H1 (cell line): ENCODE results near the gene ADAMTS6. TPM values are rescaled to one million over a fixed set of nuclear protein-coding genes. Genes with fewer than 3 reads are reported as not detected.

Source experiments
- GABPA ChIP-seq: IDR thresholded peaks from 2 replicates; pipeline ENCODE4 v1.6.1; 2011; ENCODE audit warnings: mild to moderate bottlenecking, low read length, moderate library complexity, borderline replicate concordance; ENCODE audit not compliant: insufficient read depth
- GTF2F1 ChIP-seq: IDR thresholded peaks from 2 replicates; pipeline ENCODE4 v1.6.1; 2012; ENCODE audit warnings: low read depth, low read length, improper control_type of control experiment, borderline replicate concordance
- HDAC2 ChIP-seq, 2 experiments: fragments of 300-600 bp in 1 of 2; sonication (generic) in 1 of 2; IDR thresholded peaks; 2 replicates each; pipeline ENCODE4 v1.6.1; 2011 to 2012; ENCODE audit warnings: low read depth in 2 of 2, low read length in 2 of 2, mild to moderate bottlenecking in 2 of 2, moderate library complexity in 2 of 2, borderline replicate concordance in 1 of 2, inconsistent platforms in 1 of 2
- SP2 ChIP-seq: IDR thresholded peaks from 2 replicates; pipeline ENCODE4 v1.6.1; 2012; ENCODE audit warnings: mild to moderate bottlenecking, low read length, inconsistent platforms
- TCF12 ChIP-seq: IDR thresholded peaks from 2 replicates; pipeline ENCODE4 v1.6.1; 2011; ENCODE audit warnings: low read depth, mild to moderate bottlenecking, low read length
- polyA plus RNA-seq, 7 experiments: library from polyadenylated mRNA; depleted of rRNA in 3 of 7; stranded (reverse) in 5 of 7; unstranded in 2 of 7; fragments of >200 nt in 5 of 7; fragments of 200-250 nt in 2 of 7; gene quantifications; 1 replicate in 5 of 7; 2 replicates in 1 of 7; 4 replicates in 1 of 7; pipeline versions ENCODE4 v1.2.1 to v1.2.3, GENCODE V29; 2011 to 2013; ENCODE audit warnings: missing spikeins in 2 of 7, mixed read lengths in 2 of 7
- total RNA-seq: library from RNA; stranded (reverse); fragmentation: NEBNext Ultra II Directional; extraction: Animal tissue kit (Norgen Biotek cat#: 25700); gene quantifications from 2 replicates; pipeline ENCODE4 v1.2.1, GENCODE V29; 2021
- TF ChIP-seq, protein P1 (sequence below): fragments of 300-600 bp; sonication (generic); IDR thresholded peaks from 2 replicates; pipeline ENCODE4 v1.7.1; 2012; ENCODE audit warnings: low read length, moderate library complexity, mild to moderate bottlenecking, inconsistent platforms; ENCODE audit not compliant: insufficient replicate concordance
- TF ChIP-seq, protein P2 (sequence below): IDR thresholded peaks from 2 replicates; pipeline ENCODE4 v1.6.1; 2012; ENCODE audit warnings: inconsistent platforms
- TF ChIP-seq, protein P3 (sequence below): IDR thresholded peaks from 2 replicates; pipeline ENCODE4 v1.6.1; 2012; ENCODE audit warnings: low read length, inconsistent platforms

Gene ADAMTS6
- total and polyA plus RNA-seq, 2 of the 8 experiments (the other 6 are each of a cell fraction or from before 2014, with no cell fraction given), result 0.74 to 2.4 TPM

DNA sequence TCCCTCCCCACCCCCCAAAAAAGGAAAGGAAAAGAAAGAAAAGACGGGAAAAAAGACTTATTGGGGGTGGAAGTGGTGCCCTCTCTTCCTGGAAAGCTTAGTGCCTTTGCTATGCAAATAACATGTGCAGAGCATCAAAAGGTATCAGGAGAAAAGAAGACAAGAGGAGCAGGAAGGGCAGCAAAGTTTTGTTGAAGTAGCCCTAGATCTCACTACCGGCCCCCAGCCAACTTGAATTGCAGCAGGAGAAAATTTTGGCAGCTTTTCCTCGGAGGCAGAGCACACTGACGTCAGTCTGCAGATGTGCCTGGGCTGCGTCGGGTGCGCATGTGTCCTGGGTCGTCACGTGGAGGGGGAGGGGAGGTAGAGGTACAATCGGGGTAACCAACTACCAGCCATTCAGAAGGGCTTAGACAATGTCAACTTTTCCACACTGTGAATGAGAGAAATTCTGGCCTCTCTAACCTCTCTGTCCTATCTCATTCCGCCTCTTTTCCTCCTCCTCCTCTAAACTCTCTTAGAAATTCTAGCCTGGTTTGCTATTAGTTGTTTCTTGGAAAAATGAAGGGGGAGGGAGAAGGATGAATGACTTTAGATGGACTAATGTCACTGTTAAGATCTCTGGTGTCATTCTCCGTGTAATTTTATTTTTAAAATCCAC is at the start of gene ADAMTS6 (continued):
- TF ChIP-seq, protein P1, sequence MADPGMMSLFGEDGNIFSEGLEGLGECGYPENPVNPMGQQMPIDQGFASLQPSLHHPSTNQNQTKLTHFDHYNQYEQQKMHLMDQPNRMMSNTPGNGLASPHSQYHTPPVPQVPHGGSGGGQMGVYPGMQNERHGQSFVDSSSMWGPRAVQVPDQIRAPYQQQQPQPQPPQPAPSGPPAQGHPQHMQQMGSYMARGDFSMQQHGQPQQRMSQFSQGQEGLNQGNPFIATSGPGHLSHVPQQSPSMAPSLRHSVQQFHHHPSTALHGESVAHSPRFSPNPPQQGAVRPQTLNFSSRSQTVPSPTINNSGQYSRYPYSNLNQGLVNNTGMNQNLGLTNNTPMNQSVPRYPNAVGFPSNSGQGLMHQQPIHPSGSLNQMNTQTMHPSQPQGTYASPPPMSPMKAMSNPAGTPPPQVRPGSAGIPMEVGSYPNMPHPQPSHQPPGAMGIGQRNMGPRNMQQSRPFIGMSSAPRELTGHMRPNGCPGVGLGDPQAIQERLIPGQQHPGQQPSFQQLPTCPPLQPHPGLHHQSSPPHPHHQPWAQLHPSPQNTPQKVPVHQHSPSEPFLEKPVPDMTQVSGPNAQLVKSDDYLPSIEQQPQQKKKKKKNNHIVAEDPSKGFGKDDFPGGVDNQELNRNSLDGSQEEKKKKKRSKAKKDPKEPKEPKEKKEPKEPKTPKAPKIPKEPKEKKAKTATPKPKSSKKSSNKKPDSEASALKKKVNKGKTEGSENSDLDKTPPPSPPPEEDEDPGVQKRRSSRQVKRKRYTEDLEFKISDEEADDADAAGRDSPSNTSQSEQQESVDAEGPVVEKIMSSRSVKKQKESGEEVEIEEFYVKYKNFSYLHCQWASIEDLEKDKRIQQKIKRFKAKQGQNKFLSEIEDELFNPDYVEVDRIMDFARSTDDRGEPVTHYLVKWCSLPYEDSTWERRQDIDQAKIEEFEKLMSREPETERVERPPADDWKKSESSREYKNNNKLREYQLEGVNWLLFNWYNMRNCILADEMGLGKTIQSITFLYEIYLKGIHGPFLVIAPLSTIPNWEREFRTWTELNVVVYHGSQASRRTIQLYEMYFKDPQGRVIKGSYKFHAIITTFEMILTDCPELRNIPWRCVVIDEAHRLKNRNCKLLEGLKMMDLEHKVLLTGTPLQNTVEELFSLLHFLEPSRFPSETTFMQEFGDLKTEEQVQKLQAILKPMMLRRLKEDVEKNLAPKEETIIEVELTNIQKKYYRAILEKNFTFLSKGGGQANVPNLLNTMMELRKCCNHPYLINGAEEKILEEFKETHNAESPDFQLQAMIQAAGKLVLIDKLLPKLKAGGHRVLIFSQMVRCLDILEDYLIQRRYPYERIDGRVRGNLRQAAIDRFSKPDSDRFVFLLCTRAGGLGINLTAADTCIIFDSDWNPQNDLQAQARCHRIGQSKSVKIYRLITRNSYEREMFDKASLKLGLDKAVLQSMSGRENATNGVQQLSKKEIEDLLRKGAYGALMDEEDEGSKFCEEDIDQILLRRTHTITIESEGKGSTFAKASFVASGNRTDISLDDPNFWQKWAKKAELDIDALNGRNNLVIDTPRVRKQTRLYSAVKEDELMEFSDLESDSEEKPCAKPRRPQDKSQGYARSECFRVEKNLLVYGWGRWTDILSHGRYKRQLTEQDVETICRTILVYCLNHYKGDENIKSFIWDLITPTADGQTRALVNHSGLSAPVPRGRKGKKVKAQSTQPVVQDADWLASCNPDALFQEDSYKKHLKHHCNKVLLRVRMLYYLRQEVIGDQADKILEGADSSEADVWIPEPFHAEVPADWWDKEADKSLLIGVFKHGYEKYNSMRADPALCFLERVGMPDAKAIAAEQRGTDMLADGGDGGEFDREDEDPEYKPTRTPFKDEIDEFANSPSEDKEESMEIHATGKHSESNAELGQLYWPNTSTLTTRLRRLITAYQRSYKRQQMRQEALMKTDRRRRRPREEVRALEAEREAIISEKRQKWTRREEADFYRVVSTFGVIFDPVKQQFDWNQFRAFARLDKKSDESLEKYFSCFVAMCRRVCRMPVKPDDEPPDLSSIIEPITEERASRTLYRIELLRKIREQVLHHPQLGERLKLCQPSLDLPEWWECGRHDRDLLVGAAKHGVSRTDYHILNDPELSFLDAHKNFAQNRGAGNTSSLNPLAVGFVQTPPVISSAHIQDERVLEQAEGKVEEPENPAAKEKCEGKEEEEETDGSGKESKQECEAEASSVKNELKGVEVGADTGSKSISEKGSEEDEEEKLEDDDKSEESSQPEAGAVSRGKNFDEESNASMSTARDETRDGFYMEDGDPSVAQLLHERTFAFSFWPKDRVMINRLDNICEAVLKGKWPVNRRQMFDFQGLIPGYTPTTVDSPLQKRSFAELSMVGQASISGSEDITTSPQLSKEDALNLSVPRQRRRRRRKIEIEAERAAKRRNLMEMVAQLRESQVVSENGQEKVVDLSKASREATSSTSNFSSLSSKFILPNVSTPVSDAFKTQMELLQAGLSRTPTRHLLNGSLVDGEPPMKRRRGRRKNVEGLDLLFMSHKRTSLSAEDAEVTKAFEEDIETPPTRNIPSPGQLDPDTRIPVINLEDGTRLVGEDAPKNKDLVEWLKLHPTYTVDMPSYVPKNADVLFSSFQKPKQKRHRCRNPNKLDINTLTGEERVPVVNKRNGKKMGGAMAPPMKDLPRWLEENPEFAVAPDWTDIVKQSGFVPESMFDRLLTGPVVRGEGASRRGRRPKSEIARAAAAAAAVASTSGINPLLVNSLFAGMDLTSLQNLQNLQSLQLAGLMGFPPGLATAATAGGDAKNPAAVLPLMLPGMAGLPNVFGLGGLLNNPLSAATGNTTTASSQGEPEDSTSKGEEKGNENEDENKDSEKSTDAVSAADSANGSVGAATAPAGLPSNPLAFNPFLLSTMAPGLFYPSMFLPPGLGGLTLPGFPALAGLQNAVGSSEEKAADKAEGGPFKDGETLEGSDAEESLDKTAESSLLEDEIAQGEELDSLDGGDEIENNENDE, result no peak
- TF ChIP-seq GTF2F1, result no peak
- TF ChIP-seq, protein P2, sequence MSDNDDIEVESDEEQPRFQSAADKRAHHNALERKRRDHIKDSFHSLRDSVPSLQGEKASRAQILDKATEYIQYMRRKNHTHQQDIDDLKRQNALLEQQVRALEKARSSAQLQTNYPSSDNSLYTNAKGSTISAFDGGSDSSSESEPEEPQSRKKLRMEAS, result peak; percentile 94
- peak; percentile 79; the same call in 1 of the 2 replicates for TF ChIP-seq TCF12
- TF ChIP-seq SP2, result no peak
- no peak for TF ChIP-seq GABPA
- TF ChIP-seq, protein P3, sequence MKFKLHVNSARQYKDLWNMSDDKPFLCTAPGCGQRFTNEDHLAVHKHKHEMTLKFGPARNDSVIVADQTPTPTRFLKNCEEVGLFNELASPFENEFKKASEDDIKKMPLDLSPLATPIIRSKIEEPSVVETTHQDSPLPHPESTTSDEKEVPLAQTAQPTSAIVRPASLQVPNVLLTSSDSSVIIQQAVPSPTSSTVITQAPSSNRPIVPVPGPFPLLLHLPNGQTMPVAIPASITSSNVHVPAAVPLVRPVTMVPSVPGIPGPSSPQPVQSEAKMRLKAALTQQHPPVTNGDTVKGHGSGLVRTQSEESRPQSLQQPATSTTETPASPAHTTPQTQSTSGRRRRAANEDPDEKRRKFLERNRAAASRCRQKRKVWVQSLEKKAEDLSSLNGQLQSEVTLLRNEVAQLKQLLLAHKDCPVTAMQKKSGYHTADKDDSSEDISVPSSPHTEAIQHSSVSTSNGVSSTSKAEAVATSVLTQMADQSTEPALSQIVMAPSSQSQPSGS, result peak; percentile 80; the same call in 1 of the 2 replicates
- TF ChIP-seq HDAC2 (IDR thresholded peaks at IDR 0.05; ENCODE audit: borderline replicate concordance in 1 of 2, low read depth in 2 of 2, low read length in 2 of 2), result no peak
